ENCODE results near the gene SMIM5.
A peak's percentile ranks its signal among the peaks of the same experiment; 100 is the strongest.
"Not testable (repeated sequence)": the region's sequence is repeated elsewhere in the genome, so short reads cannot be mapped to it uniquely, and the experiment has no call there.

SMIM5 gene

GRCh38 chr17:75626496-75627038 lies 6.7 kb upstream of the SMIM5 start:
- DNase-seq, result no peak

DNA sequence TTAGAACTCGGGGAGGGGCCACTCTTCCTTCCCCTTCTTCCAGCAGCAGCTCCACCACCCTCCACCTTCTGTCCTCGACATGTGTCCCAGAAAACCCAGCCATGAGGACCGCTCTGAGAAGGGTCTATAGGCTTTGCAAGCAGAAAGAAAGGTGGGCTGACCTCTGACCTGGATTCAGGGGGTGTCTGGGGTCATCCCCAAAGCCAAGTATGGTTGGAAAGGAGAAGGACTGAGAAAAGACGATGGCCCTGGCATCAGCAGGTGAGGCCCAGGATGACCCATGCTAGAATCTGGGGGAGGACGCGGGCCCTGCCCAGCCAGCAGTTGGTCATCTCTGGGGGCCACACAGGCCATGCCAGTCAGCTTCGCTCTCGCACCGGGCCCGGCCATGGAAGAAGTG lies 6.1 kb upstream of the SMIM5 start:
- no peak for DNase-seq

GRCh38 chr17:75628425-75628824 lies 4.8 kb upstream of the SMIM5 start:
- no peak for DNase-seq

DNA sequence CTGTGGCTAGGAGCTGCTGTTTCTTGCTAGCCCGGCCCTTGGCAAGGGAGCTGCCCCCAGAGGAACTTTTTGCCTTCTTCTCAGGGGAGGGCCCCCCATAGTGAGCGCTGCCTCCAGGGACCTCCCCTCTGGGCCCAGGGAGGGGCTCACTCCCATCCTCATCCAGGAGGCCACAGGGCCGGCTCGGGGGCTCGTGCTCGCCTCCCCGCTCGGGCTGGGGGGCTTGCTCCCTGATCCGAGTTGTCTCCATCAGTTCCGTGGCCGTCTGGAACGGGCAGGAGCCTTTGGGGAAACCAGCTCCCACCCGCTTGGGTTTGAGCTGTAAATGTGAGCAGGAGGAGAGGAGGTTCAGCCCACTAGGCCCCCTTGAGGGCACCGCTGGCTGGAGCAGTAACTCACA lies 4.1 kb upstream of the SMIM5 start:
- no peak for DNase-seq

DNA sequence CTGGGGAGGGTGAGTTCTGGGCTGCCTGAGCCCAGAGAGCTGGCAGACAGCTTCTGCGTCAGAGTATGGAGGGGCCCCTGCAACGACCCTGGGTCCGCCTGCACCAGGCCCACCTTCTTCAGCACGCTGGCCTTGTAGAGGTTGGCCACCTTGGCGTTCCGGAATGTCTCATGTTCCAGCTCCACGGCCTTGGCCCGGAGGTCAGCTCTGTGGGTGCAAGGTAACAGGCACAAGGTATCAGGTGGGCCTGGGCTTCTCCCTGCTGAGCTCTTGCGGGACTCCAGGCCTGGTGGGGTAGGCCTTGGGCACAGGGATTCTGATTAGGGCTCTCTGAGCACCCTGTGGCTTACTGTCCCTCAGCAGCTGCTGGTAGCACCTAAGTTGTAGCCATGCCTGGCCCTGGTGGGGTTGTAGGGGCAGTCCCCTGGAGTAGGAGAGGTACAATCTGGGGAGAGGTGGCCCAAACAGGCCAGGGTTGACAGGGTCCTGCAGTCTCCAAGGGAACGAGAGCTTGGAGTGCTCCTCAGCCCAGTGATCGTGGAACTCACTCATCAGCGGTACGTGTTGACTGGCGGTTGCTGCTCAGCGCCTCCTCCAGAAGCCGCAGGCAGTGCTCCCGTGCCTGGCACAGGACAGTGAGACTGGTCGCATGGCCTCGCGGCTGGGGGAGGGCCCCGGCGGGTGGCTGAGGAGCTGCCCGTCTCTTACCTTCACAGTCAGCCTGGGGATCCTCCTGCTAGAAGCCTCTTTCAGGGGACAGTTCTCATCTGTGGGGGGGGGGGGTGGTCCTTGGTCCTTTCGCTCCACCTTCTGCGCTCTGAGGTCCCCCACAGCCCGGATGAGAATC lies 2.9 kb upstream of the SMIM5 start:
- no peak for DNase-seq

- DNase-seq, result no peak
Observed at GRCh38 chr17:75631353-75631752, 1.9 kb upstream of the SMIM5 start.

DNA sequence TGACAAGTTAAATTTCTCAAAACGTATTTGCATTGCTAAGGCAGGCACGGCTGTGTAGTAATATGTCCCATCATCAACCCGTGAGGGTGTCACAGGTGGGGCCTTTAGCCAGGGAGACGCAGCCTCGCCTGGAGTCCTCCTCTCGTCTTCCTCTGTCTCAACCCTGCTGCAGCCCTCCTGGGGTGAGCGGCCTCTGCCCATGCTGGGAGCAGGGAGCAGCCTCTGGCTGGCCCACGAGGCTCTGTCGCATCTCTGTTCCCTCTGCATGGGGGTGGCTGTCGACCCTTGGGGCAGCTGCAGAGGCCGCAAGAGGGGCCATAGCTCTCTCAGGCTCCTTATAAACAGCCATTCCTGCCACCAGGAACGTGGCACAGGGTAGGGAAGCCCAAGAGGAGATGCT lies 806 bp upstream of the SMIM5 start:
- DNase-seq, result no peak

DNA sequence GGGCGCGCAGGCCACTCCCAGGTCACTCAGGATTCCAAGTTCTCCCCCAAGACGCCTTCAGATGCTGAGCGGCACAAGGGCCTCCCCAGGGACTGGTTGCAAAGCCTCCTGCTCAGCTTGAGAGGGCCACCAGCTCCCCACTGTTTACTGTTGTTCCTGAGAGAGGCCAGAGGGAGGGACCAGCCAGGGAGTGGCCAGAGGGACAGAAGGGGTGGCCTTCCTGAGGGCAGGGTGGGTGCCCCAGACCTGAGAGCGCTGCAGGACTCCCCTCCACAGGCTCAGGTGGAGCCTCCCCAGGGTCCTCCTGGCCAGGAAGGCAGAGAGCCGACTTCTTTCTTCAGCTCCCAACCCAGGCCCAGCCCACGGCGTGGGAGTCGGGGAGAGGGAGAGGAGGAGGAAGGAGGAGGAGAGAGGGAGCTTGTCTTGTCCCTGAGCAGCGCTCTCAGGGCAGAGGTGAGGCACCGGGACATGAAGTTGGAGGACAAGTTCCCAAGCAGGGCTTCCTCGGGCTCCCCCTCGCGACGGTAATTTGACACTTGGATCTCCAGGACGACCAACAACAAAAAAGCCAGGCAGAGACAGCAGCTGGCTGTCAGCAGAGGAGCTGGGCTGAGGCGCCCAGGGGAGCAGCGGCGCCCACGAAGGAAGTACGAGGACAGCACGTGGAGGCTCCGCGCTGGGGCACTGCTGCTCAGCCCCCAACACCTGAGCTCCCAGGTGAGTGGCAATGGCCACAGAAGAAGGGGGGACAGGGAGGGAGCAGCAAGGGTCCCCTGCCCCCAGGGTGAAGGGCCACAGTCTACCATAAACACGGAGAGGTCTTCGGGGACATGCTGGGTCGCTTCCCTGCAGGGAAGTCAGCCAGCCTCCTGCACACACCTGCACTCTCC lies 497 bp downstream of the SMIM5 start:
- peak; percentile 65 for DNase-seq

- DNase-seq, result no peak
Observed at GRCh38 chr17:75634376-75634740, 1.1 kb downstream of the SMIM5 start.

GRCh38 chr17:75634754-75635609 lies 1.7 kb downstream of the SMIM5 start:
- DNase-seq, result no peak

- no peak for DNase-seq
Observed at GRCh38 chr17:75635610-75636202, 2.5 kb downstream of the SMIM5 start.

- DNase-seq, result no peak
Observed at GRCh38 chr17:75636381-75637142, 3.3 kb downstream of the SMIM5 start.

DNA sequence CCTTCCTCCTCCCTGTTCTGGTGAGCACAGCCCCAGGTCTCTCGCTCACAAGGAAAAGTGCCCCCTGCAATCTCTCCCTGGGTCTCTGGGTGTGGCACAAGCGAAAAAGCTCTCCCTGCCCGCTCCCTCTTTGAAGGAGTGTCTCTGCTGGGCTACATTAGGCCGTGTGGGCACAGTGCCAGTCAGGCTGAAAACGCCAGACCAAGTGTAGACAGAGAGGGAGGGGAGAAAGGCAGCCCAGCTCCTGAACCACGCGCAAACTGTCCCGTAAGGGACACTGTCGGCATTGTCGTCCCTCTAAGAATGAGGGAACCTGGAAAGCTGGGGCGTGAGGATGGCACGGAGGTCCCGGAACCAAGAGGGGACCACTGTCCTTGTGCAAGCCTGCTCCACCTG lies 3.9 kb downstream of the SMIM5 start:
- DNase-seq, result no peak

- no peak for DNase-seq
Observed at GRCh38 chr17:75637551-75637950, 4.3 kb downstream of the SMIM5 start.

DNA sequence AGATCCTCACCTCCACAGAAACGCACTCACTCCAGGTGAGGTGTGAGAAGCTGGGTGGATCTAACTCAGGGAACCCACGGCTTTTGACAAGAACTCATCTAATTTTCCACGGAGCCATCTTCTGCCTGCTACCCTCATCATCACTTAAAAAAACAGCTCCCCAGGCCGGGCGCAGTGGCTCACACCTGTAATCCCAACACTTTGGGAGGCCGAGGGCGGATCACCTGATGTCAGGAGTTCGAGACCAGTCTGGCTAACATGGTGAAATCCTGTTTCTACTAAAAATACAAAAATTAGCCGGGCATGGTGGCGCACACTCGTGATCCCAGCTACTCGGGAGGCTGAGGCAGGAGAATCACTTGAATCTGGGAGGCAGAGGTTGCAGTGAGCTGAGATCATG lies 4.8 kb downstream of the SMIM5 start:
- DNase-seq, result not testable (repeated sequence)

DNA sequence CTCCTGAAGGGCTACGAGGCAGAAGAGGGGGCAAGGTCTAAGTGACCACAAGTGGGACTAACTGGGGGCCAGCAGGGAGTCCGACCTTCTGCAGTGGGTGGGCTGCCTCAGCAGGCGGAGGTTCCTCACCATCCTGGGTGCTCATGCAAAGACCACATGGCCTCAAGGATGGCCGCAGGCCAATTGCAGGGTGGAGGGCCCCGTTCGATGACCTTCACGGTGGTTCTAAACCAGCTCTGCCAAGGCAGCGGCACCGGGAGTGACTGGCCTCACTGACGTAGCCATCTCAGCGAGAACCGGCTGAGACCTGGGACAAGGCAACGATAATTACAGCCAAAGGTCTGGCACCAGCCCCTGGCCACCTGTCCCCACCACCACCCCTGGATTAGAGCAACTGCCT lies 5.7 kb downstream of the SMIM5 start:
- no peak for DNase-seq

GRCh38 chr17:75639327-75639726 lies 6.1 kb downstream of the SMIM5 start:
- no peak for DNase-seq

DNA sequence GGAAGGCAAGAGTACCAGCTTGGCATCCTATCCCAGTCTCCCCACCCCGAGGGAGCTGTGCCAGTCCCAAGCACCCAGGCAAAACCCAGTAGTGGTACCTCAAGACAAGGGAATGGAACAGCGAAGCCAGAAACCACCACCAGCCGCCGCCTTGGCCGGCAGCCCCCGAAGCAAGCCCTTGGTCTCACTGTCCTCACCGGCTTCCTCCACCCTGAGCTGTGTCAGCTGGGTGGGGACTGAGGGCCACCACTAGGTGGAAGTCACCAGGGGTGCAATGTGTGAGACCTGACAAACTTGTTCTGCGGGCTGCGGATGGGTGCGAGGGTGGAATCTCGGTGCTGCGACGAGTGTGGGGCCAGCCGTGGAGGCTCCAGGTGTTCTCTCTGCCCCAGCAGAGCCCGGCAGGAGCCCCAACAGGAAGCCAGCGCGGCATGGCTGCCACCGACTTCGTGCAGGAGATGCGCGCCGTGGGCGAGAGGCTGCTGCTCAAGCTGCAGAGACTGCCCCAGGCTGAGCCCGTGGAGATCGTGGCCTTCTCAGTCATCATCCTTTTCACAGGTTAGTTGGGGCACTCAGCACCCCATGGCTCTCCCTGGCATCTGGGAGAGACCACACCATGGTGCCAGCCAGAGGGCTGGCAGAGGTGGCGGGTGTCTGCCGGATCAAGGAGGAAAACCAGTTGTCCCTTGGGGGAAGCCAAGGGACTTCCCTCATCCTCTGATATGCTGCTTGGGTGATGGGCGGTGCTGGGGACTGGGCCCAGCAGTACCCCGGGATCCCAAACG lies 6.7 kb downstream of the SMIM5 start:
- no peak for DNase-seq

DNA sequence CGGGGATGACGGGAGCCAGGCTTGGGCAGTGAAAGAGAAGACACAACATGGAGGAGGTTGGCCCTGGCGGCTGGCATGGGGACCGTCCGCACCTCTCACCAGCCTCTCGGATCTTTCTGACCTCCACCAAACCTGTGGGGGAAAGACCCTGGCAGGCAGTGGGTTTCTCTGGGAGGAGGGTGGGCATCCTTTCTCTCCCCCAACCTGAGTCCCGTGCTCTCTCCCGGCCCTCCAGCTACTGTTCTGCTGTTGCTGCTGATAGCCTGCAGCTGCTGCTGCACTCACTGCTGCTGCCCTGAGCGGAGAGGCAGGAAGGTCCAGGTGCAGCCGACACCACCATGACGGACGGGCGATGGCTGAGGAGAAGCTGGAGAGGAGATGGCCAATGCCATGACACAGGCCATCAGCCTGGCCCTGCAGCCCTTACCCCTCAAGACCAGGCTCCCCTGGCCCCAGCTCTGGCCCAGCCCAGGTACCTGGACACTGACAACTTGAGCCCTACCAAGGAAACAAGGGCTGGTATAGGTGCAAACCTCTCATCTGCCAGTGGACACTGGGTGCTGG lies 7.4 kb downstream of the SMIM5 start:
- DNase-seq, result no peak

- no peak for DNase-seq
Observed at GRCh38 chr17:75641343-75641742, 8.1 kb downstream of the SMIM5 start.

All from suppressor macrophage treated with lipopolysaccharide for 4 hours (primary cell).